ENCODE data around the gene COL24A1.
"Not testable (repeated sequence)": the region's sequence is repeated elsewhere in the genome, so short reads cannot be mapped to it uniquely, and the experiment has no call there.

Gene COL24A1

DNA sequence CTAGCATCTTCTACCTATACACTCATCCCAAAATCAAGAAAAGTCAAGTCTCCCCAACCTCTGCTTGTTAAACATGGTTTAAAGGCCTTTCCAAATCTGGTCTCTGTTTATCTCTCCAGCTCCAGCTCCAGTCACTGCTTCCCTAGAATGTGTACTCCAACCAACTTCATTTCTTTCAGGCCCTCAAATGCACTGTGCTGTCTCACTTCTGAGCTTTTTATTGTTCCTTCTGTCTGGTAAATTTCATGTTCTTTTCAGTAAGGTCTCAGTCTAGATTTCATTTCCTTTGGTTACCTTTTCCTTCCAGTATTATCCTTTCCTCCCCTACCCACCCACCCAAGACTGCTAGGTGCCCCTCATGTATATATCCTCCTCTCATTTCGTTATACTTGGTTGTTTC, 3.7 kb downstream of the COL24A1 start:
- no peak for ATAC-seq

DNA sequence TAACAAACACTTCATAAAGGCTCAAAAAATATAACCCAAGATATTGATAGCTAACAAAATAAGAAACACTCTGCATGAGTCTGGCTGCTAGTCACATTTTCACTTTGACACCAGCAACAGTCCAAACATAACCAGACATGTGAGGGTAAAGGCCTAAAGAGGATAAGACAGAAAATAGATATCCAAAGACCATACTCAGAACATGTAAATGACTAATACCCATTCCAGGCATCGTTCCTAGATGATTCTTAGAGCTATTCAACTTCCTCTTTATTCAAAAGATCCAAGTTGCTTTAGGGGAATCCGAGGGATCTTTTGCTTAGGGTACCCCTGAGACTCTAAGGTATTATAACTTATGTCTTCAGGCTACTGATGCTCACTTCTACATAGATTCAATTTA, 5.1 kb downstream of the COL24A1 start:
- ATAC-seq, result no peak

DNA sequence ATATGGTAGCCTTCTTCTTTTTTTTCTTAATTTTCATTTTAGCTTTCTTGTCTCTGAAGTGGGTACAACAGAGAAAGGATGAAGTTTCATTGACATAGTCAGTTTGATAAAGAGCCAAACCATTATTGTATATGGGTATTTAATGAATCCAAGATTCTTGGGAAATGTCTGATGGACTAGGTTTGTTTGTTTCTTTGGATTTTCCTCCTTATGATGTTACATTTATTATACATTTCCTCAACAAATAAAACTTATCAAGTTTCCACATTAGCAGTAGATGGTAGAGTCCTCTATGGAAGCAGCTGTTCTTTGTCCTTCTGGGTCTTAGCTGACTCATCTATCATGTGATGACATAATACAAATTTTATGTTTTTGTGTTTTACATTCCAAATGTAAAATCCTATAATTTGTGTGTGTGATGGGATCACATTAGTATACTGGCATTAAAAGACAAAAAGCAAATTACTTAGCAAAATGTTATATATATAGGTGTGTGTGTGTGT, 6.0 kb downstream of the COL24A1 start:
- ATAC-seq, result no peak

DNA sequence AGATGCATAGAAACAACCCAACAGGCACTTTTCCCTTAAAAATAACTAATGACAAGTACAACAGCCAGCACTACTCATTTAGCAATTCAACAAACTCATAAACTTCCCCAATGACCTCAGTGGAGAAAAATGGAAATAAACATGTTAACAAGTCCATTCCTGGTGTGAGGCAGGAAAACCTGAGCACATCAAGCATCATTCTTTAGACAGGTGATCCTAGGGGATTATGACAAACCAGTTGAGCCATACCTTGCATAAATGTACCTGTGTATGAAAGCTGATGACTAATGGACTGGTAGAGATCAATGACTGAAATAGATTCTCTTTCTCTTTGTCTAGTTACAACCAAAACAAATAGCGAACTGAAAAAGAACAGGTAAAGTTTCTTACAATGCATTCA, 7.0 kb downstream of the COL24A1 start:
- no peak for ATAC-seq

DNA sequence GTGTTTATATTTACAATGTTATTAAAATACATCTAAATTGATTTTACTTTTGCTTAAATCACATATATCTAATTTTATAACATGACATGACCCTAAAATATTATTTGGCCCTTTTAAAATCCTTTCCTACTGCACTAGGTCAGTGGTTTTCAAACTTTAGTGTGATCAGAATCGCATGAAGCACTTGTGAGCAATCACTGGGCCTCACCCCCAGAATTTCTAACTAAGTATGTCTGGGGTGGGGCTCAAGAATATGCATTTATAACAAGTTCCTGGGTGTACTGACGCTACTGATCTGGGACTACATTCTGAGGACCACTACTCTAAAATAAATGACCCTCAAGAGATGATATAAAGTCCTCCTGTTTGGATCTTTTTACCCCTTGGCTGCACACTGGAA, 8.8 kb downstream of the COL24A1 start:
- ATAC-seq, result no peak

DNA sequence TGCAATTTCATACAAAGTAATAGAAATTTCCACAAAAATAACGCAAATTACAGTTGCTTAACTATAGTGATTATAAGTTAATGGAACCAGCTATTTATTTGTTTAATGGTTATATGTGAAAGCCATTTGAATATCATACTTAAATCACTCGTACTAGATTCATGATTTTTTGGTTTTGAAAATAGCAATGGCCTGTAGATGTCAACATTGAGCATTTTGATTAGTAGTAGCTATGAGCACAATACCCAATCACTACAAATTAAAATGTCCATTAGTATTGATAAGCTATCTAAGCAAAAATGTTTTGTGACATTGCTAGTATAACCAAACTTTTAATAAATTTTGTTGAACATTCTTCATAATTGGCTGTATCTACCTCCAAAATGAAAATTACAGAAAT, 10.0 kb downstream of the COL24A1 start:
- ATAC-seq, result no peak

DNA sequence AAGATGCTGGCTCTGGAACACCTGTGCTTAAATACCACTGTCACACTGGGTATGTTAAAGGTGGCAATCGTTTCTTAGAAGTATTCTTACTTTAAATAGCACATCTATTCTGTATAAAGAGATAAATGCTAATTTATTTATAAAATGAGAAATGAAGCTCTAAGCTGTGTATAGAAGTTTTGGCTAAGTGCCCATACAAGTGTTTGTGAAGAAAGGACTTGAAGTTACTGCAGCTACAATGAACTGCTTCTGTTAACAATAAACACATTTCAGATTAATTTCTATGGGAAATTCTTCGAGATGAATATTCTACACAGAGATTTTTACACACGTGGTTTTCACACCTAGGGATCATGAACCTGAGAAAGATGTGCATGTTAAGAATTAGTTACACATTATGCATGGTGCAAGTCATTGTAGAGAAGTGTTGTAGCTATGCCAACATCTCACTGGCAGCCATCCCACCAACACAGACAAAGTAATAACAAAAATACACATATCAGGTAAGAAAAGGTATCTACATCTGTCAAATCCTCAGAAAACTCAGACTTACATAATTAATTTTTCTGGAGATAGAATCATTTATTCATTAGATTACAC, 16.2 kb downstream of the COL24A1 start:
- no peak for ATAC-seq

DNA sequence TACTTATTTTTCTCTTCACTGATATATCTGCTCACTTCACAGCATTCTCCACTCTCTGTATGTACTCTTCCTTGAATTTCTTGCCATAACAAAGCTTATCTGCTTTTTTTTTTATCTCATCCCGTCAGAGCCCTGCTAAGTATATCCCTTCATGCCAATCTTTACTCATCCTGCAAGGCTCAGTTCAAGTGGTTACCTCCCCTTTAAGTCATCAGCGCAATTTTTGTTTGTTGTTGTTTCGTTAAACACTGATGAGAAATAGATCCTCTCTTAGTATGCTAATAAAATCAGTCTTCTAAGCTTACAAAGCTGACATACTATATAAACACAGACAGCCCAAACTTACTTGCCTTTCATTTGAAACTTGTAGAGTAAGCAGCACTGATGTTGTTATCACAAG, 17.8 kb downstream of the COL24A1 start:
- ATAC-seq, result no peak

DNA sequence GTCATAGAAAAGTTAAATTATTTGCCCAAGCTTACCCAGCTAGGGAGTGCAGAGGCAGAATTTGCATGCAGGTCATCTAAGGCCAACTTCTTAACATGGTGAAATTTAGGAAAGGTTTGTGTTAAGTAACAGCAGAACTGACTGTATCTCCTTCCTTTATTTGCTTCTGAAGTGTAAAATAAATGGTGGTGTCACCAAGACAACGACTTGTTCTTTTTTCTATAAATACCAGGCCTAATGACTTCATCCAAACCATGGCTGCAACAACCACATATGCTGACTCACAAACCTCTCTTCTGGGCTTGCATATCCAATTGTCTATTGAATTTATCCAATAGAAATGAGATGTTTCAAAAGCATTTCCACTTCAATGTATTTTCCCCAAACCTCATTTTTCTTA, 19.1 kb downstream of the COL24A1 start:
- ATAC-seq, result no peak

DNA sequence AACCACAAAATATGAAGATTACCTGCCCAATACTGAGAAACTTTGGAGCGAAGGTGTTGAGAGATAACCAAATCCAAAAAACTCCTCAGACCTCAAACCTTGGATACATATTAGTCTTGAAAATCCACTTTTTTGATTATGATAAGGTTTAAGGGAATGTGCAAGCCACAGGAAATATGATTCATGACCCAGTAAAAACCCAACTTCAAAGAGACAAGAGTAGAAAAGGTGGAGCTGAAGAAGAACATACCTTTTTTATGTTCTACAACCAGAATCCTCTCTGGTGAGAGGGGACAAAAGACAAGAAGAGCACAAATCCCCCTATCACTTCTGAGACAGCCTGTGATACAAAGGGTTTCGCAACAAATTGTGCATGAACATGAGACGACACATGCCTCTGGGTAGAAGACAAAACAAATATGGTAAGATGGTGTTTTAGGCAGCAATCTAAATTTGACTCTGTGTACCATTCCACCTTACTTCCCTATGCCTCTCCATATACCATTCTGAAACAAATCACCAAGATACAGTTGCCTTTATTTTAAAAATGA, 37.3 kb downstream of the COL24A1 start:
- ATAC-seq, result no peak

DNA sequence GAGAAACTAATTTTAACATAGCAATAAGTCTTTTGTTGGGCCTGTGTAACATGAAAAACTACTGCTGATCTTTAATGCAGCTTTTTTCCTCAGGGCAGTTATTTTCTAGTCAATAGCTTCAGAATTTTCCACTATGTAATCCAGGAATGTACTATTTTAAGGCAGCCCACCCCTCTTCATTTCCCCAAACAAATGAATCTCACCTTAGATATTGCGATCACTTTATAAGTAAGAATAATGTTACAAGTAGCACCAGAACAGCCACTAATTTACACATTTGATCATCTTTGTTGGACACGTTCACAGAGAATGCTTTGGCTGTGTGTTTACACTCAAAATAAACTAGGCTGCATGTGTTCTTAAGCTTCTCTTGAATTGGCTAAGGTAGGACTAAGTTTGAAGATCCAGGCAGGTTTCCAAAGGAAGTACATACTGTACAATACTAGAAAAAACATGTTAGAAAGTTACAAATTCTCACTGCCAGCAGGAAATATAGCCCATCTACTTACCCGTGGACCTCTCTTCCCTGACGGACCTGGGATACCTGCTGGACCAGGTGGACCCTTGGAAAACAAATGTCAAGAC, 41.7 kb downstream of the COL24A1 start:
- no peak for ATAC-seq

DNA sequence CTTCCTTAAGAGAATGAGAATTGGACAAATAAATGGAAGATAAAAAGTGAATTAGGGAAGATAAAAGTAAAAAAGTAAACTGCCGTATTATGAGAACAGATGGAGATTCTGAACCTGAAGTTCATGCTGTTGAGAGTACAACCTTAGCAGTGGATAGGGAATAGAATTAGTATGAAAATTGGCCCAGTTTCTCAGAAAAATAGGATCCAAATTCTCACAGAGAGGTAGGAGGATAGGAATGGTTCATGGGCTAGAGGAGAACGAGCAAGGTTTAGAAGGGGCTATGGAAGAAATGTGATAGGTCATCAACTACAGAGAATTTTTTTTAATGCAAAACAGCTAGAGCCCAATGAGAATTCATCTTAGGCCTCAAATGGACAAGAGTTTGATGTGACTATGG, 42.3 kb downstream of the COL24A1 start:
- ATAC-seq, result no peak

DNA sequence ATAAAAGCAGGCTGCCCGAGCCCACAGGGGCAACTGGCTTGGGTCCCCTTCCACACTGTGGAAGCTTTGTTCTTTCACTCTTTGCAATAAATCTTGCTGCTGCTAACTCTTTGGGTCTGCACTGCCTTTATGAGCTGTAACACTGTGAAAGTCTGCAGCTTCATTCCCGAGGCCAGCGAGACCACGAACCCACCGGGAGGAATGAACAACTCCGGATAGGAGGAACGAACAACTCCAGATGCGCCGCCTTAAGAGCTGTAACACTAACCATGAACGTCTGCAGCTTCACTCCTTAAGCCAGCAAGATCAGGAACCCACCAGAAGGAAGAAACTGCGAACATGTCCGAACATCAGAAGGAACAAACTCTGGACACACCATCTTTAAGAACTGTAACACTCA, 45.0 kb downstream of the COL24A1 start:
- not testable (repeated sequence) for ATAC-seq

DNA sequence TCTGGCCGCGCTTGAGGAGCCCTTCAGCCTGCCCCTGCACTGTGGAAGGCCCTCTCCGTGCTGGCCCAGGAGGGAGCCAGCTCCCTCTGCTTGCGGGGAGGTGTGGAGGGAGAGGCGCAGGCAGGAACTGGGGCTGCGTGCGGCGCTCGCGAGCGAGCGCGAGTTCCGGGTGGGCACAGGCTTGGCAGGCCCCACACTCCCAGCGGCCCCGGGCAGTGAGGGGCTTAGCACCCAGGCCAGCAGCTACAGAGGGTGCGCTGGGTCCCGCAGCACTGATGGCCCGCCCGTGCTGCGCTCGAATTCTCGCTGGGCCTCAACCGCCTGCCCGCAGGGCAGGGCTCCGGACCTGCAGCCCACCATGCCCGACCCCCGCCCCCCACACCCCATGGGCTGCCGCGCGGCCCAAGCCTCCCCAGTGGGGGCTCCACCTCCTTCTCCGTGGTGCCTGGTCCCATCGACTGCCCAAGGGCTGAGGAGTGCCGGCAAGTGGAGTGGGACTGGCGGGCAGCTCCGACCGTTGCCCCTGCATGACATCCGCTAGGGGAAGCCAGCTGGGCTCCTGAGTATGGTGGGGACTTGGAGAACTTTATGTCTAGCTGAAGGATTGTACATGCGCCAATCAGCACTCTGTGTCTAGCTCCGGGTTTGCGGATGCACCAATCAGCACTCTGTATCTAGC, 46.0 kb downstream of the COL24A1 start:
- no peak for ATAC-seq

DNA sequence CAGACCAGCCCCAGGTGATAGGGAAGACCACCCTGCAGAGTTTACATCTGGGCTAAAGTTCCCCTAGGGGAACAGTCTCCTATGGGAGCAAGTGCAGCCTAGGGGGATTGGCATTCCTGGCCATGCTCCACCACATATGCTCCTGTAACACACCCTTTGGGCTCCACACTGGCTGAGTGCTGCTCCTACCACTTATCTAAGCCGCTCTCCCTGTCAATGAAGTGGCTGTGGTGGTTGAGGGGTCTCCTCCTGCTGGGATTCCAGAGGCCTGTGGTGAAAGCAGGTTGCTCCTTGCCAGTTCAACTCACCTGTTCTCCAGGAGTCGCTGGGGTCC, 51.1 kb downstream of the COL24A1 start:
- no peak for ATAC-seq

DNA sequence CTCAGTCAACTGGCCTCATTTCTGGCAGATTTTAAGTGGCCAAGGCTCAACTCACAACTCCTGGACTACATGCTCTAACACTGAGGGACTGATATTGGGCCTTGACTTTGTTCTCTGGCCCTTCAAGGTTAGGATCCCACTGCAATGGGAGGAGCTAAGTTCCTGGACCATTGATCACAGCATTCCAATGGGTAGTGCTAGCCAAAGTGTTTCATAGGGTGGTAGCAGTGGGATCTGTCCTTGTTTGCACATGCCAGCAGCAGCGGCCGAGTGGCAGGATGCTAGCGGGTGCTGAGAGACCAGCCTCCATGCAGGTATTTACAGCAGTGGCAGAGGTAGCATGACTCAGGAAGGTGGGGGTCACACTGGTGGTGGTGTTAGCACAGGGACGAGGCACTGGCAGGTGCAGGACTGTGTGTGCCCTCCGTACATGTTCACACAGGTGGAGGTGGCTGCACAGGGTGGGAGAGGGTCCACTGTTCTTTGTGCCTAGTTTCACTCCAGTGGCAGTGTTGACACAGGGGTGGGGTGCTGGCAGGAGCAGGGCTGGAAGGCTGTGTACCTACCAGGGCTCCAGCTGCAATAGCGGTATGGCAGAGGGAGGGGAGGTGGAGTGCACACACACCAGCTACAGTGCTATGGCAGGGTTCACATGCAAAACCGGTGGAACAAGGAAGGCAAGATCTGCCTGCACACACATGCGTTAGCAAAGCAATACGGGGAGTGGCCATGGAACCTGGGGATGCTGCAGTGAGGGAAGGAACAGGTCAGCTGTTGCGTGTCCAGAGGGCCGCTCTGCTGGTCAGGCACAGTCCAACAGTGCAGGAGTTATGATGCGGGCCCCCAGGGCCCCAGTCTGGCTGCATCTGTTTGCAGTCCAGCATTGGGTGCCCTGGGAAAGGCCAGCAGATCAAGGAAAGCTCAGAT, 51.7 kb downstream of the COL24A1 start:
- ATAC-seq, result no peak

DNA sequence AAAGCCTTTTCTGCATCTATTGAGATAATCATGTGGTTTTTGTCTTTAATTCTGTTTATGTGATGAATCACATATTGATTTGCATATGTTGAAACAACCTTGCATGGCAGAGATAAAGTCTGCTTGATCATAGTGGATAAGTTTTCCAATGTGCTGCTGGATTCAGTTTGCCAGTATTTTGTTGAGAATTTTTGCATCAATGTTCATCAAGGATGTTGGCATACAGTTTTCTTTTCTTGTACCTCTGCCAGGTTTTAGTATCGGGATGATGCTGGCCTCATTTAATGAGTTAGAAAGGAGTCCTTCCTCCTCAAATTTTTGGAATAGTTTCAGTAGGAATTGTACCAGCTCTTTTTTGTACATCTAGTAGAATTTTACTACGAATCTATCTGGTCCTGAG, 55.0 kb downstream of the COL24A1 start:
- ATAC-seq, result no peak

DNA sequence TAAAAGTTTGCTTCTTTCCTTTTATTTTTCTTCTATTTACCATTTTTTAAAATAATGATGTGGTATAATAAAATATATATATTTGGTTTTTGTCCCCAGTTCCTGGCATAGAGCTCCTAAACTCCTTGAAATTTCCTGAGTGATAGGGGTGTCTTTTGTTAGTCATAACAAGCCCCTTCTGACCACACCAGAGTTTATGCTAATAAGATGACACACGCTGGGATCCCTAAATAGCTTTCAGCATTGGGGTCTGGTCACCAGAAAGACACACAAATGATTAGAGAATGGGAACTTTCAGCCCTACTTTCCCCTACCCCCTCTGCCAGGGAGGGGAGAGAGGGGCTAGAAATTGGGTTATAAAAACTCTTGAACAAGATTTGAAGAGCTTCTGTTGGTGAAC, 56.2 kb downstream of the COL24A1 start:
- no peak for ATAC-seq

DNA sequence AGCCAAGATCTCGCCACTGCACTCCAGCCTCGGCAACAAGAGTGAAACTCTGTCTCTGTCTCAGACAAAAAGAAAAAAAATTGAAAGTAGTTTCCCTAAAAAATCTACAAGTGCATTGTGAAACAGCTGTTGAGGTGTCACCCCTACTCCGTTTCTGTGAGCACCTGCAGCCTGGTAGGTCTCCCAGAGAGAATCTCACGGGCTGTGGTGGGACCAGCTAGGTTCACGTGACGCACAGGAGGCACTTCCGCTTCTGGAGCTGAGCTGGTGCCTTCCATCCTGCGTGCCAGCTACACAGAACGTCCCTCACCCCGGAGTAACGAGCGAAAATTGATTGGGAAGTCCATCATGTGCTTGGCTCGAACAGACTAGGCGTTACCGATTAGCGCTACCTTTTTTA, 66.8 kb downstream of the COL24A1 start:
- ATAC-seq, result no peak

DNA sequence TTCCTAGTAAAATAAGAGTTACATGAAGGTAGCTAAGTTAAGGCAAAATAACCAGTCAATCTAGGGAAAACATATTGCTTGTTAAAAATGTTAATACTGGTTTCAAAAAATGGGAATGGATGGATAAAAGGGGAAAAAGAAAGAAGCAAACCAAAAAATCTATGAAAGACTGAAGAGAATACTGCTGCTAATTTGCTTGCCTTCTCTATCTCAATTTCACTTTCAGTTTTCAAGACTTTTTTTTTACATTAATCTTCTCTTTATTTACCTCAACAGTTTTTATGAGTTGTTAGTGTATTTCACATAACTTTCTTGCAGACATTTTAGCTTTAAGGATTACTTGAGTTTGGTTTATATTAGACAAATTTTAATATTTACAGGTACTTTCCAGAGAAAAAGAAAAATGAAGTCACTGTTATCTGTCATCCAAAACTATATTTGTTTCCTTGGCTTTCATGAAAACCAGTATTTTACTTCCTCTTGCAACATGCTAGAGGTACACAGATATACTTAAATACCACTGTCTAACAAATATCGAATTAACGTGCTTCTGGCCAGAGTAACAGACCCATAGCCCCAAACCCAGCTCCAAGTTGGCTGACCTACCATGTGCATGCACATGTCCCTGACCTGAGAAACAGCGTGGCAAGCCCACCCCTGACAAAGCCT, 70.7 kb downstream of the COL24A1 start:
- no peak for ATAC-seq

DNA sequence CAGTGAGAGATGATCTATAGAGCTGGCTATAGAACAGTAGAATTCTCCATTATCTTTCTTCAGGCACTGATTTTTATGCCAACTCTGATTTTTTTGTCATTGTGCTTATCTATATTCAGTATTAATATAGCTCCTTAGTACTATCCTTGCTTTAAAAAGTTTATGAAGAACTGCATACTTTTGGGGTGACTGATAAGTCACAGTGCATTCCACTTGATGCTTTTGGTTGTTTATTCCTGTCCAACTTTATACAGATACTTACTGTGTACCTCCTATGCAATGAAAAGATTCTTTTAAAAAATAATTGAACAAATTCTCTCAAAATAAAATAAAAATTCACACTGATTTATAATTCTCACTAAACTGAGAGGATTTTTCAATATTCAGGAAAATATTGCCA, 71.6 kb downstream of the COL24A1 start:
- no peak for ATAC-seq

DNA sequence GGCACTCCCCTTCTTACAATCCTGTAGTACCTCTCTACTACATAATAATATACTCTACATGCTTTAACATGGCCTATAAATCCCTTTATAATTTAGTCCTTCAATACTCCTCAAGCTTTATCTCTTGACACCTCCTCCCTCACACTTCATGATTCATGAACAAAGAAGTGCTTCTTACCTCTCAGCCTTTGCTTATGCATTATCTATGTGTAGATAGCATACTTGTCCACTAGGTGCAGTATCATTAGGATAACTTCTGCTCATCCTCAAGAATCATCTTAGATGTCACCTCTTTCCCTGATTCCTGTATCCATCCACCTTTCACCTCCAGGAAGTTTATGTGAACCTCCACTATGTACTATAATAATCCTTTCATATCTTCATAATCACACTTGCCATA, 74.4 kb downstream of the COL24A1 start:
- ATAC-seq, result no peak

DNA sequence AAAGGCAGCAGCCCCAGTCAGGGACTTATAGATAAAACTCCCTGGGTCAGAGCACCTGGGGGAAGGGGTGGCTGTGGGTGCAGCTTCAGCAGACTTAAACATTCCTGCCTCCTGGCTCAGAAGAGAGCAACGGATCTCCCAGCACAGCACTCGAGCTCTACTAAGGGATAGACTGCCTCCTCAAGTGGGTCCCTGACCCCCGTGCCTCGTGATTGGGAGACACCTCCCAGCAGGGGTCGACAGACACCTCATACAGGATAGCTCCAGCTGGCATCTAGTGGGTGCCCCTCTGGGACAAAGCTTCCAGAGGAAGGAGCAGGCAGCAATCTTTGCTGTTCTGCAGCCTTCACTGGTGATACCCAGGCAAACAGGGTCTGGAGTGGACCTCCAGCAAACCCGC, 84.1 kb downstream of the COL24A1 start:
- ATAC-seq, result not testable (repeated sequence)
